MCF 10A (cell line): ENCODE measurements around the gene NRG4. TPM values are rescaled to one million over a fixed set of nuclear protein-coding genes. Genes with fewer than 3 reads are reported as not detected.

ENCODE experiments used
- BruUV-seq: library from RNA; stranded (reverse); fragments of 400-500 nt; replicated peaks from 2 replicates; lab custom pipeline; 2021; lab: Mats Ljungman, UMichigan
- CTCF ChIA-PET: fragments of 300-600 bp; sonication (Branson Sonifier 250); formaldehyde crosslinking; extraction: SDS; loops from one replicate; lab custom pipeline; 2021; ENCODE audit warnings: antibody characterized with exemption, inconsistent platforms; lab: Yijun Ruan, JAX
- POLR2A ChIA-PET: fragments of 300-600, 350-650 bp; sonication (Branson Sonifier 250); formaldehyde crosslinking; extraction: SDS; loops from one replicate; lab custom pipeline; 2020; ENCODE audit warnings: antibody characterized with exemption, inconsistent platforms; lab: Yijun Ruan, JAX
- DNase-seq: peaks from one replicate; pipeline ENCODE4 v3.0.0-alpha.2; 2018; ENCODE audit not compliant: unreplicated experiment
- H3K27ac Mint-ChIP-seq: one replicate; pipeline ENCODE4 v1.8.0; 2022; ENCODE audit warnings: mild to moderate bottlenecking, low read depth, mixed read lengths; ENCODE audit not compliant: unreplicated experiment
- H3K27me3 Mint-ChIP-seq: one replicate; pipeline ENCODE4 v1.8.0; 2022; ENCODE audit warnings: mixed read lengths; ENCODE audit not compliant: insufficient read depth, unreplicated experiment
- H3K36me3 Mint-ChIP-seq: one replicate; pipeline ENCODE4 v1.8.0; 2022; ENCODE audit warnings: mild to moderate bottlenecking, moderate library complexity, mixed read lengths; ENCODE audit not compliant: insufficient read depth, unreplicated experiment
- H3K4me1 Mint-ChIP-seq: one replicate; pipeline ENCODE4 v1.8.0; 2022; ENCODE audit warnings: mixed read lengths; ENCODE audit not compliant: insufficient read depth, unreplicated experiment
- H3K4me3 Mint-ChIP-seq: one replicate; pipeline ENCODE4 v1.8.0; 2022; ENCODE audit warnings: mild to moderate bottlenecking, moderate library complexity, mixed read lengths; ENCODE audit not compliant: unreplicated experiment
- H3K9me3 Mint-ChIP-seq: one replicate; pipeline ENCODE4 v1.8.0; 2022; ENCODE audit warnings: mixed read lengths; ENCODE audit not compliant: unreplicated experiment
- intact Hi-C: fragments of 100-400 bp; cut with micrococcal nuclease; formaldehyde crosslinking; loops from 2 replicates; pipeline ENCODE4 v1.14.1; 2022
- total RNA-seq: library from RNA; stranded (reverse); gene quantifications from 2 replicates; pipeline ENCODE4 v1.2.3, GENCODE V29; 2022
- TF ChIP-seq, protein P1 (sequence below): fragments of 200-600 bp; IDR thresholded peaks from one replicate; pipeline ENCODE4 v1.8.0; 2022; ENCODE audit warnings: antibody characterized with exemption, mild to moderate bottlenecking; ENCODE audit not compliant: unreplicated experiment

NRG4 gene
- total RNA-seq, 1 experiment from 2014 or later, result not detected

DNA sequence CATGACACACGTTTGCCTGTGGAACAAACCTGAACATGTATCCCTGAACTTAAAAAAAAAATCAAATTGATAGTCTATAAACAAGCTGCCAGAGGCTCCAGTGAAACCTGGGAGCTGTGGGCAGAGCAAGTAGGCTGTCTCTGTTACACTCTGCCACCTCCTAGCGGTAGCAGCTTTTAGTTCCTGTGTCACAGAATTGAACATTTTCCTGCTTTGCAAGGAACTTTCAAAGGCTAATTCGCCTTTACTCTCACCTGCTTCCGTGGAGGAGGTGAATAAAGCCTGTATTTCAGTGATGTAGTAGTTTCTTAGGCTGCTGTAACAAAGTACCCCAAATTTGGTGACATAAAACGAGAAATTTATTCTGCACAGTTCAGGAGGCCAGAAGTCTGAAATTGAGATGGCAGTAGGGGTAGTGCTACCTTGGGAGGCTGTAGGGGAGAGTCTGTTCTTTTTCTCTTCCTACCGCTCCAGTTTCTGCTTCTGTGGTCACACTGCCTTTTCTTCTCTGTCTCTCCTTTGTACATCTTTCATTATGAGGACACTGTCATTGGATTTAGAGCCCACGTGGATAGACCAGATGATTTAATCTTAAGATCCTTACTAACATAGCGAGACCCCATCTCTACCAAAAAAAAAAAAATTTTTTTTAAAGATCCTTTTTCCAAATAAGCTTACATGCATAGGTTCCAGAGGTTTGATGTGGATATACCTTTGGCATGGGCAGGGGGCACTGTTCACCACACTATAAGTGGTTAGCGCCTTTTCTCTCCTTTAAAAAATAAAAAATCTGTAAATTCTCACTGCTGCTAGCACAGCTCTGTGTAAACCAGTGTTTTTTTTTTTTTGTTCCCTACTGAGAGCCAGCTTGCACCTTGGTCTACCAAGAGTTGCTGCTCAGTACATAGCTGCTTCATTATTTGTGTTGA is 83.3 kb downstream of the NRG4 start:
- Mint-ChIP-seq H3K36me3 (peaks cover 83% of the 10 kb centered on the region), H3K27ac (peak overlapping the region; percentile 7), H3K4me3 (no peak overlapping the region), H3K4me1 (peaks cover 11% of the 10 kb centered on the region), H3K9me3 (no peaks in the 10 kb centered on the region), H3K27me3 (no peaks in the 10 kb centered on the region)
- TF ChIP-seq, protein P1, sequence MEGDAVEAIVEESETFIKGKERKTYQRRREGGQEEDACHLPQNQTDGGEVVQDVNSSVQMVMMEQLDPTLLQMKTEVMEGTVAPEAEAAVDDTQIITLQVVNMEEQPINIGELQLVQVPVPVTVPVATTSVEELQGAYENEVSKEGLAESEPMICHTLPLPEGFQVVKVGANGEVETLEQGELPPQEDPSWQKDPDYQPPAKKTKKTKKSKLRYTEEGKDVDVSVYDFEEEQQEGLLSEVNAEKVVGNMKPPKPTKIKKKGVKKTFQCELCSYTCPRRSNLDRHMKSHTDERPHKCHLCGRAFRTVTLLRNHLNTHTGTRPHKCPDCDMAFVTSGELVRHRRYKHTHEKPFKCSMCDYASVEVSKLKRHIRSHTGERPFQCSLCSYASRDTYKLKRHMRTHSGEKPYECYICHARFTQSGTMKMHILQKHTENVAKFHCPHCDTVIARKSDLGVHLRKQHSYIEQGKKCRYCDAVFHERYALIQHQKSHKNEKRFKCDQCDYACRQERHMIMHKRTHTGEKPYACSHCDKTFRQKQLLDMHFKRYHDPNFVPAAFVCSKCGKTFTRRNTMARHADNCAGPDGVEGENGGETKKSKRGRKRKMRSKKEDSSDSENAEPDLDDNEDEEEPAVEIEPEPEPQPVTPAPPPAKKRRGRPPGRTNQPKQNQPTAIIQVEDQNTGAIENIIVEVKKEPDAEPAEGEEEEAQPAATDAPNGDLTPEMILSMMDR, result peak; percentile 46
- BruUV-seq, result no TSS peak
- intact Hi-C loops, result loop anchor here (1.0 to 5.0 kb wide), 3 partner anchors 119 to 210 kb away; partner anchors contain the start of gene TMEM266
- peak; percentile 67 for DNase-seq
- ChIA-PET POLR2A (interaction anchor here (0.6 to 1.5 kb wide), 10 partner anchors 23 to 428 kb away, joined by 3 to 6 read pairs (median 4); partner anchors contain the start of gene FBXO22), CTCF (interaction anchor here (0.6 to 3.5 kb wide), 25 partner anchors 13 to 215 kb away, joined by 3 to 41 read pairs (median 3); no protein-coding TSS in a partner anchor)

DNA sequence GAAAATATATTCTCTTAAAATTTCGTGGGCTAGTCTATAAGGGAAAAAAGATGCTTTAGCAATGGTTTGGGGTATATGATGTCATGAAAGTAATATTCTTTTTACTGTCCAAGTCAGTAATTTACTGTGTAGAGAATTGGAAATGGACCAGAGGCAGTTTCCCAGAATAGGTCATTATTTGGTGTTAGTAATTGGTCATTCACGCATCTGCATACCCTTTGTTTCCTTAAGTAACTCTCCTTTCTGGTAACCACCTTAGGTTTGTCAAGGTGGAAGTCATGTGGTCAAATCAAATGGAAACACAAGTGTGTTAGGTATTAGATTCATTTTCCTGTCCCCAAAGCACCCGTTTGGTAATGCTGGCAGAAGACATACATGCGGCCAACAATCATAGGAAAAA is 84.6 kb downstream of the NRG4 start:
- BruUV-seq, result no TSS peak
- no peak overlapping the region for H3K4me3 Mint-ChIP-seq
- H3K9me3 Mint-ChIP-seq, result no peaks in the 10 kb centered on the region
- peak overlapping the region; percentile 7 for H3K27ac Mint-ChIP-seq
- H3K4me1 Mint-ChIP-seq, result peaks cover 22% of the 10 kb centered on the region
- DNase-seq, result no peak
- peaks cover 83% of the 10 kb centered on the region for H3K36me3 Mint-ChIP-seq
- CTCF ChIA-PET, result interaction anchor here (1.0 to 3.5 kb wide), 2 partner anchors 23 to 118 kb away, joined by 3 to 41 read pairs; no protein-coding TSS in a partner anchor
- no peaks in the 10 kb centered on the region for H3K27me3 Mint-ChIP-seq
- intact Hi-C loops, result loop anchor here (5.0 kb wide), 1 partner anchor 130 kb away; the partner anchor contains the start of gene TMEM266
- TF ChIP-seq, protein P1, result no peak
- POLR2A ChIA-PET, result interaction anchor here (0.6 to 1.3 kb wide), 2 partner anchors 24 to 462 kb away, joined by 3 to 6 read pairs; partner anchors contain the start of gene FBXO22

DNA sequence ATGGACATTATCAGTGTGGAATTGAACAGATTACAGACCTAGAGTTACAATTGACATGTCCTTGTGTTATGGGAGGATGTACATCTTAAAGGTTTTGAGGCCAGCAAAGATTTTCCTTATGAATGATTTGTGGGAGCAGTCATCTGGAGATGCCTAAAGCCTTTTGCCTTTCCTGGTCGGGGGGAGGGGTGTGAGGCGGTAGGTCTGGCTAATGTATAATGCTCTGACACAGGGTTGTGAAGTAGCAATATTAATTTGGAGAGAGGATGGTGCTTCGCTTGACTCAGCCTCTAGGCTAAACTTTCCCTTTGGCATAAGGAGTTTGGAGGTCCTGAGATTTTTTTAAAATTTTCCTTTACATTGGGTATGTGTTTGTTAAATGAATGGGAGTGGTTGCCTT is 85.3 kb downstream of the NRG4 start:
- Mint-ChIP-seq H3K4me1 (peaks cover 29% of the 10 kb centered on the region), H3K27ac (no peak overlapping the region), H3K9me3 (no peaks in the 10 kb centered on the region), H3K36me3 (peaks cover 83% of the 10 kb centered on the region), H3K27me3 (no peaks in the 10 kb centered on the region), H3K4me3 (no peak overlapping the region)
- intact Hi-C loops, result loop anchor here (5.0 kb wide), 1 partner anchor 130 kb away; the partner anchor contains the start of gene TMEM266
- CTCF ChIA-PET, result interaction anchor here (3.5 kb wide), 1 partner anchor 117 kb away, joined by 41 read pairs; no protein-coding TSS in a partner anchor
- DNase-seq, result no peak
- POLR2A ChIA-PET, result interaction anchor here (0.6 to 1.3 kb wide), 2 partner anchors 18 to 23 kb away, joined by 3 to 6 read pairs; partner anchors contain the start of gene FBXO22
- BruUV-seq, result no TSS peak
- TF ChIP-seq, protein P1, result no peak
